ENCODE data around the gene STX5. TPM values are rescaled to one million over a fixed set of nuclear protein-coding genes. Genes with fewer than 3 reads are reported as not detected.
A peak's percentile ranks its signal among the peaks of the same experiment; 100 is the strongest.

Gene STX5
- total and polyA plus RNA-seq, 9 of the 15 experiments (the other 6 are each of a cell fraction or from before 2014, with no cell fraction given), result 2.8 to 28.6 (median 23.7) TPM

DNA sequence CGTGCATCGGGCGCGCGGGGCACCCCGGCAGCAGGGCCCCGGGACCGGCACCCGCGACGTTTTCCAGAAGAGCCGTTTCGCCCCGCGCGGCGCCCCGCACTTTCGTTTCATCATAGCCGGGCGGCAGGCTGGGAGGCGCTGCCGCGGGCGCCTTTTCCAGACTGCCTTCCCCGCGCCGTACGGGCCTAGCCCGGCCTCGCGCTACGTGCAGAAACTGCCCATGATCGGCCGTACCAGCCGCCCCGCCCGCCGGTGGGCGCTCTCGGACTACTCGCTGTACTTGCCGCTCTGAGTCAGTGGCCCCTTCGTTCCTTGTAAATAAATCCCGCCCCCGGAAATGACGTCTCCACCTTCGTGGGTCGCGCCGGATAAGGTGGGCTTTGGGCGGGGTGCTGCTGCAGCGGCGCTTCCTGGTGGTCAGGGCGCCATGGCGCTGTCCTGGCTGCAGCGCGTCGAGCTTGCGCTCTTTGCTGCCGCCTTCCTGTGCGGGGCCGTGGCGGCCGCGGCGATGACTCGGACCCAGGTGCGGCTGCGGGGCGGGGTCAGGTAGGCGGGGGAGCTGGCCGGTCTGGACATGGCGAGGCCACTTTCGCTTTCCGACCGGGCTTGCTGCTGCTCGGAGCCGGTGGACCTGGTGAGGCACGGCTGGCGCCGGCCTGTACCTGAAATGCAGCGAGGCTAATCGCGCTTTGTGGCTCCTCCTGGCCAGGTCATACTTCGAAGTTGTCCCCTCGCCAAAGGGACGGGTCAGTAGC is 44.7 kb downstream of the STX5 start, which contains the start of gene TMEM179B (continued):
- peak; percentile 94 for TF ChIP-seq CTBP1 (IDR thresholded peaks at IDR 0.05; ENCODE audit: borderline replicate concordance)
- TF ChIP-seq SRF (CRISPR knock-in tag; IDR thresholded peaks at IDR 0.05), result peak in 1 of 2 experiments; percentile 72; a peak in 2 of 4 replicates
- peak; percentile 13 to 58; a peak in 3 of 4 replicates for TF ChIP-seq SIN3A (IDR thresholded peaks at IDR 0.05; ENCODE audit: borderline replicate concordance in 2 of 2, control insufficient read depth in 1 of 2, low read depth in 2 of 2, low read length in 2 of 2)
- TF ChIP-seq PHTF2 (CRISPR knock-in tag; IDR thresholded peaks at IDR 0.05), result peak; percentile 76; the same call in 1 of the 2 replicates
- TF ChIP-seq SMAD4 (CRISPR knock-in tag; conservative IDR thresholded peaks at IDR 0.05), result peak; percentile 76
- TF ChIP-seq KLF16 (IDR thresholded peaks at IDR 0.05), result peak; percentile 76
- TF ChIP-seq ATF7 (IDR thresholded peaks at IDR 0.05), result peak; percentile 91
- peak; percentile 53; the same call in 1 of the 2 replicates for TF ChIP-seq NCOR1 (IDR thresholded peaks at IDR 0.05)
- peak; percentile 94 for TF ChIP-seq STAT6 (CRISPR knock-in tag; IDR thresholded peaks at IDR 0.05)
- TF ChIP-seq FOXJ3 (CRISPR knock-in tag; IDR thresholded peaks at IDR 0.05), result no peak
- TF ChIP-seq CBX3 (IDR thresholded peaks at IDR 0.05; ENCODE audit: borderline replicate concordance in 1 of 2, low read length in 2 of 2), result 0 out of 3 replicates have a peak, but pooled peaks of 1 of the 2 experiments have one; percentile 12
- TF ChIP-seq NR0B1 (IDR thresholded peaks at IDR 0.05; ENCODE audit: partially characterized antibody), result no peak
- TF ChIP-seq, protein P1, sequence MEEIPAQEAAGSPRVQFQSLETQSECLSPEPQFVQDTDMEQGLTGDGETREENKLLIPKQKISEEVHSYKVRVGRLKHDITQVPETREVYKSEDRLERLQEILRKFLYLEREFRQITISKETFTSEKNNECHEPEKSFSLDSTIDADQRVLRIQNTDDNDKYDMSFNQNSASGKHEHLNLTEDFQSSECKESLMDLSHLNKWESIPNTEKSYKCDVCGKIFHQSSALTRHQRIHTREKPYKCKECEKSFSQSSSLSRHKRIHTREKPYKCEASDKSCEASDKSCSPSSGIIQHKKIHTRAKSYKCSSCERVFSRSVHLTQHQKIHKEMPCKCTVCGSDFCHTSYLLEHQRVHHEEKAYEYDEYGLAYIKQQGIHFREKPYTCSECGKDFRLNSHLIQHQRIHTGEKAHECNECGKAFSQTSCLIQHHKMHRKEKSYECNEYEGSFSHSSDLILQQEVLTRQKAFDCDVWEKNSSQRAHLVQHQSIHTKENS (CRISPR knock-in tag; IDR thresholded peaks at IDR 0.05), result no peak
- peak; percentile 94; the same call in 1 of the 2 replicates for TF ChIP-seq IRF2 (CRISPR knock-in tag; IDR thresholded peaks at IDR 0.05)
- TF ChIP-seq ESRRA (IDR thresholded peaks at IDR 0.05; ENCODE audit: borderline replicate concordance, low read depth), result peak; percentile 60; the same call in 1 of the 2 replicates
- no peak for TF ChIP-seq CLOCK (CRISPR knock-in tag; IDR thresholded peaks at IDR 0.05; ENCODE audit: borderline replicate concordance)
- TF ChIP-seq KLF1 (tag; IDR thresholded peaks at IDR 0.05), result no peak; the same call in none of the 2 replicates
- peak; percentile 50; the same call in 1 of the 2 replicates for TF ChIP-seq ZNF830 (CRISPR knock-in tag; IDR thresholded peaks at IDR 0.05)
- TF ChIP-seq NR1H2 (CRISPR knock-in tag; IDR thresholded peaks at IDR 0.05), result no peak

Measured in K562 (cell line).